A673 (cell line): ENCODE results near the gene YJEFN3.

Experiments used
- EZH2 ChIP-seq: fragments of 200-600 bp; sonication (generic); IDR thresholded peaks from 2 replicates; pipeline ENCODE4 v1.6.1; 2017; ENCODE audit warnings: borderline replicate concordance, low read depth, mild to moderate bottlenecking, mixed read lengths, antibody characterized with exemption, low read length; ENCODE audit not compliant: poor library complexity, severe bottlenecking
- TF ChIP-seq, protein P1 (sequence below): fragments of 300-800, 200-600 bp; sonication (generic); conservative IDR thresholded peaks from 2 replicates; pipeline ENCODE4 v1.5.1; 2017; ENCODE audit warnings: low read depth, mild to moderate bottlenecking, antibody characterized with exemption, low read length, moderate library complexity, mixed read lengths

DNA sequence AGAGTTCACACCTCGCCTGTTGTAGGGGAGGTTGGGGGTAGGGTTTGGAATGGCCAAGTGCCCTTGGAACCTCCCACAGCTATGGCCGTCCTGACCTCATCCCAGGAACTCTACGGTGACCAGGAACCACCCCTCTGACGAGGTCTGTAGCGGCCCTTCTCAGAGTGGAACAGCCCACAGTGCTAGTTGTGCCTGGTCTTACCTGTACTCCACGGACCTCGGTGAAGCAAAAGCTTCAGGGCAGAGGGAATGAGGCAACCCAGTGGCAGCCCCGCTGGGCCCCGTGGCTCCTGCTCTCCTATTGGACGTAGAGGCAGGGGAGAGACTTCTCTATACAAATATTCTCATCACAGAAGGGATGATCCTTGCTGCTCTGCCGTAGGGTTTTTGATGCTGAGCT lies 20.5 kb upstream of the YJEFN3 start:
- TF ChIP-seq, protein P1, sequence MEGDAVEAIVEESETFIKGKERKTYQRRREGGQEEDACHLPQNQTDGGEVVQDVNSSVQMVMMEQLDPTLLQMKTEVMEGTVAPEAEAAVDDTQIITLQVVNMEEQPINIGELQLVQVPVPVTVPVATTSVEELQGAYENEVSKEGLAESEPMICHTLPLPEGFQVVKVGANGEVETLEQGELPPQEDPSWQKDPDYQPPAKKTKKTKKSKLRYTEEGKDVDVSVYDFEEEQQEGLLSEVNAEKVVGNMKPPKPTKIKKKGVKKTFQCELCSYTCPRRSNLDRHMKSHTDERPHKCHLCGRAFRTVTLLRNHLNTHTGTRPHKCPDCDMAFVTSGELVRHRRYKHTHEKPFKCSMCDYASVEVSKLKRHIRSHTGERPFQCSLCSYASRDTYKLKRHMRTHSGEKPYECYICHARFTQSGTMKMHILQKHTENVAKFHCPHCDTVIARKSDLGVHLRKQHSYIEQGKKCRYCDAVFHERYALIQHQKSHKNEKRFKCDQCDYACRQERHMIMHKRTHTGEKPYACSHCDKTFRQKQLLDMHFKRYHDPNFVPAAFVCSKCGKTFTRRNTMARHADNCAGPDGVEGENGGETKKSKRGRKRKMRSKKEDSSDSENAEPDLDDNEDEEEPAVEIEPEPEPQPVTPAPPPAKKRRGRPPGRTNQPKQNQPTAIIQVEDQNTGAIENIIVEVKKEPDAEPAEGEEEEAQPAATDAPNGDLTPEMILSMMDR, result no peak
- no peak for TF ChIP-seq EZH2
